OCI-LY3 (cell line): ENCODE measurements around the gene KRT73.

Experiments used
- EZH2phosphoT487 ChIP-seq: fragments of 200-600 bp; shearing (Covaris generic); IDR thresholded peaks from 2 replicates; pipeline ENCODE4 v1.6.1; 2018; ENCODE audit warnings: antibody characterized with exemption, mixed run types, low read depth
- TF ChIP-seq, protein P1 (sequence below): fragments of 200-600, 300-600 bp; sonication (generic); IDR thresholded peaks from 2 replicates; pipeline ENCODE4 v1.5.1; 2014; ENCODE audit warnings: antibody characterized with exemption, low read length, low read depth

DNA sequence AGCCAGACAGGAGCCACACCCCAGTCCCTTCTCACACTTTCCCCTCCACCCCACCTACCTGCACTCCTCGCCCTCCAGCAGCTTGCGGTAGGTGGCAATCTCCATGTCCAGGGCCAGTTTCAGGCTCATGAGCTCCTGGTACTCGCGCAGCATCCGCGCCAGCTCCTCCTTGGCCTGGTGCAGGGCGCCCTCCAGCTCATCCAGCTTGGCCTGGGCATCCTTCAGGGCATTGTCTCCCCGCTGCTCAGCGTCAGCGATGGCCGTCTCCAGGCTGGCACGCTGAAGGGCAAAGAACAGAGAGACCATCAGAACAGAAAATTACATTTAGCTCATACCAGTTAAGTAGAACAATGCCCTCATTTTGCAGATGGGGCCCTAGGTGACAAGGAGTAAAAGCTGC lies 50.2 kb downstream of the KRT73 start:
- TF ChIP-seq, protein P1, sequence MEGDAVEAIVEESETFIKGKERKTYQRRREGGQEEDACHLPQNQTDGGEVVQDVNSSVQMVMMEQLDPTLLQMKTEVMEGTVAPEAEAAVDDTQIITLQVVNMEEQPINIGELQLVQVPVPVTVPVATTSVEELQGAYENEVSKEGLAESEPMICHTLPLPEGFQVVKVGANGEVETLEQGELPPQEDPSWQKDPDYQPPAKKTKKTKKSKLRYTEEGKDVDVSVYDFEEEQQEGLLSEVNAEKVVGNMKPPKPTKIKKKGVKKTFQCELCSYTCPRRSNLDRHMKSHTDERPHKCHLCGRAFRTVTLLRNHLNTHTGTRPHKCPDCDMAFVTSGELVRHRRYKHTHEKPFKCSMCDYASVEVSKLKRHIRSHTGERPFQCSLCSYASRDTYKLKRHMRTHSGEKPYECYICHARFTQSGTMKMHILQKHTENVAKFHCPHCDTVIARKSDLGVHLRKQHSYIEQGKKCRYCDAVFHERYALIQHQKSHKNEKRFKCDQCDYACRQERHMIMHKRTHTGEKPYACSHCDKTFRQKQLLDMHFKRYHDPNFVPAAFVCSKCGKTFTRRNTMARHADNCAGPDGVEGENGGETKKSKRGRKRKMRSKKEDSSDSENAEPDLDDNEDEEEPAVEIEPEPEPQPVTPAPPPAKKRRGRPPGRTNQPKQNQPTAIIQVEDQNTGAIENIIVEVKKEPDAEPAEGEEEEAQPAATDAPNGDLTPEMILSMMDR = no peak
- no peak for TF ChIP-seq EZH2phosphoT487
